NCI-H2107 (cell line): Measurements from ENCODE around the gene GNPTG.

Experiments
- DNase-seq: peaks from one replicate; lab custom pipeline; 2025; lab: John Stamatoyannopoulos, UW

Gene GNPTG

GRCh38 chr16:1333854-1334700 is 17.7 kb upstream of the GNPTG start:
- no peak for DNase-seq

DNA sequence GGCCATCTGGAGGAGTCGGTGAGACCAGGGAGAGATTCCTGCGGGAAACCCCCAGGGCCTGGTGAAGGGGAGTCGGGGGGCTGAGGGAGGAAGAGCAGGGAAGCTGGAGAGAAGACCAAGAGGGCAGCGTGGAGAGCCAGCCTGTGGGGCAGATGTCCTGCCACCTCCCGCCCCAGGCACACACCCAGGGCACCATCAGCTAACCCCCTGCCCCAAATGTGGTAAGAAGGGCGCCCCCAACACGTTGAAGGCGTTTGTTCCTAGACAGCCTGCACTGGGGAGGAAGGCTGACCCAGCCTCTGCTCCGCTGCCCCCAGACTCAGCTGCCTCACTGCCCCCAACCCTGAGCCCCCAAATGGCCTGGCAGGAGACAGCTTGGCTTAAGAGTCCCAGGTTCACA is 17.0 kb upstream of the GNPTG start:
- no peak for DNase-seq

- no peak for DNase-seq
Measured at GRCh38 chr16:1335211-1335971, 16.3 kb upstream of the GNPTG start.

DNA sequence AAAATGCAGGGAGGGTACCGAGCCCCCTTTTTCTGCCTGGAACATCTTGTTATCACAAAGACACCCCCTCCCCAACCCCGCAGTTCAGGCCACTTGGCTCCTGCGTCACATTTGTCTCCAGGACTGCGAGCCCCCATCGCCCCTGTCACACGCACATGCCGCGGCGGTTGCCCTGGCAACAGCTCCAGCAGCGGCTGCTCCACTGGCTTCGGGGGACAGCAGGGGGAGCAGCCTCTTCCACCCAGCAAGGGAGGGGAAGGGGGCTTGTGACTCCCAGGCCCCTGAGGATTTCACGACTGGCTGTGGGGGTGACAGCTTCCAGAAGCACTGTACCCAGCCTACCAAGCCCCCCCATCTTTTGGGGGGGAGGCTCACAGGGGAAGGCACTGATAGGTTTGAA is 15.7 kb upstream of the GNPTG start:
- no peak for DNase-seq

- DNase-seq = no peak
Measured at GRCh38 chr16:1336619-1337018, 15.1 kb upstream of the GNPTG start.

DNA sequence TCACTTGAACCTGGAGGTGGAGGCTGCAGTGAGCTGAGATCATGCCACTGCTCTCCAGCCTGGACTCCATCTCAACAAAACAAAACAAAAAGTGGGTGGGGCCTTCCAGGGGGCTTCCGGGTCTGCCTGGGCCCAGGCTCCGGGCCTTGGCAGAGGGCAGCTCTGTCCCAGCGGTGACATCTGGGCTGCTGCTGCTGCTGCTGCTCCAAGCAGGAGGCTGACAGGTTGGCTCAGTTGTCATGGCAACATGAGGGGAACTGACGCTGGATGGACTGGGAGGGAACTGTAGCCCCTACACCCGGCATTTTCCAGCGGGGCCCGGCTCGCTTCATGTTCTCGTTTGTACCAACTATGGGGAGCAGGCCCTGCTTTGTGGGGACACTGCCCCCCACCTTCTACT is 14.2 kb upstream of the GNPTG start:
- no peak for DNase-seq

GRCh38 chr16:1338119-1338730 is 13.5 kb upstream of the GNPTG start:
- no peak for DNase-seq

DNA sequence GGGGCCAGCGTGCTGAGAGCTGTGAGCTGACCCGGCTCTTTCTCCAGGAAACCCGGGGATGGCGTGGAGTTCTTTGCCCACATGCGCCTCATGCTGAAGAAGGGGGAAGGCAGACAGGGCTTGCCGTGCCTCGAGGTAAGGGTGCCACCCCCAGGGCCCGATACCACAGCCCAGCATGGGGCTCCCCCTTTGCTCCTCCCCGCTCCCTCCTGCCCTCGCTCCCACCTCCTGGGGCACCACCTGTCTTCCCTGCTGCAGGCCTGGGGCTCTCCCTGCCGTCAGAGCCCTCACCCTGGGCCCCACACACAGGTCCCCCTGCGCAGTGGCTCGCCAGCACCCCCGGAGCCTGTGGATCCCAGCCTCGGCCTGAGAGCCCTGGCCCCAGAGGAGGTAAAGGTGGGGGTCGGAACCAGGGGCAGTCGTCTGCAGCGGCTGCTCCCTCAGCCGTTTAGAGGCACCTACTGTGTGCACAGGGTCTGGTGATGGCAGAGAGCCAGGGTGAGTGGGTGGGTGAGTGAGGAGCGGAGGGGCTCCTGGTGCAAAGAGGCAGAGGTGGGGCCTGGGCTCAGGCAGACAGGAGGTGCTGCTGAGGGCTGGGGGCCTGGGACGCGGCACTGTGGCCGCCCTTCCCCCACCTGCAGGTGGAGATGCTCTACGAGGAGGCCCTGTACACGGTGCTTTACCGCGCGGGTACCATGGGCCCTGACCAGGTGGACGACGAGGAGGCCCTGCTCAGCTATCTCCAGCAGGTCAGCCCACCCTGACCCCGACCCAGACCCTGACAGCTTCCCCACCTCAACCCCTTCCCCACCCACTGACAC is 12.7 kb upstream of the GNPTG start:
- DNase-seq = peak; percentile 24

DNA sequence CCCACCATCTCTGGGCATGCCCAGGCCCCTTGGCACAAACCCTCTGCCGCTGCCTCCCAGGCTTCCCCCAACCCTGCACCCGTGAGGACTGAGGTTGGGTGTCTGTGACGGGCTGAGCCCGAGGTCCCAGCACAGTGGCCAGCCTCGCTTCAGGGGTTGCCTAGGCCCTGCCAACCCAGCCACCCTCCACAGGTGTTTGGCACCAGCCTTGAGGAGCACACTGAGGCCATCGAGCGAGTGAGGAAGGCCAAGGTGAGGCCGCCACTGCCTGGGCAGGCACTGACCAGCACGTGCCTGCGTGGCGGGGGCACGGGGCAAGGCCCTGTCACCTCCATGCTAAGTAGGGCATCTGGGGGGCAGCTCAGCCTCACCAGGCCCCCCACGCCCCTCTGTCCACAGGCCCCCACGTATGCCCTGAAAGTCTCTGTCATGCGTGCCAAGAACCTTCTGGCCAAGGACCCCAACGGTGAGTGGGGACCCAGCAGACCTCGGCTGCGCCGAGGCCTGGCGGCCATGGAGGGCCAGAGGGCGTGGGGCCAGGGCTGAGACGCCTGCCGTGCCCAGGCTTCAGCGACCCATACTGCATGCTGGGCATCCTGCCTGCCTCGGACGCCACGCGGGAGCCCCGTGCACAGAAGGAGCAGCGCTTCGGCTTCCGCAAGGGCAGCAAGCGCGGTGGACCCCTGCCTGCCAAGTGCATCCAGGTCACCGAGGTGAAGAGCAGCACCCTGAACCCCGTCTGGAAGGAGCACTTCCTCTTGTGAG is 10.8 kb upstream of the GNPTG start:
- no peak for DNase-seq

DNA sequence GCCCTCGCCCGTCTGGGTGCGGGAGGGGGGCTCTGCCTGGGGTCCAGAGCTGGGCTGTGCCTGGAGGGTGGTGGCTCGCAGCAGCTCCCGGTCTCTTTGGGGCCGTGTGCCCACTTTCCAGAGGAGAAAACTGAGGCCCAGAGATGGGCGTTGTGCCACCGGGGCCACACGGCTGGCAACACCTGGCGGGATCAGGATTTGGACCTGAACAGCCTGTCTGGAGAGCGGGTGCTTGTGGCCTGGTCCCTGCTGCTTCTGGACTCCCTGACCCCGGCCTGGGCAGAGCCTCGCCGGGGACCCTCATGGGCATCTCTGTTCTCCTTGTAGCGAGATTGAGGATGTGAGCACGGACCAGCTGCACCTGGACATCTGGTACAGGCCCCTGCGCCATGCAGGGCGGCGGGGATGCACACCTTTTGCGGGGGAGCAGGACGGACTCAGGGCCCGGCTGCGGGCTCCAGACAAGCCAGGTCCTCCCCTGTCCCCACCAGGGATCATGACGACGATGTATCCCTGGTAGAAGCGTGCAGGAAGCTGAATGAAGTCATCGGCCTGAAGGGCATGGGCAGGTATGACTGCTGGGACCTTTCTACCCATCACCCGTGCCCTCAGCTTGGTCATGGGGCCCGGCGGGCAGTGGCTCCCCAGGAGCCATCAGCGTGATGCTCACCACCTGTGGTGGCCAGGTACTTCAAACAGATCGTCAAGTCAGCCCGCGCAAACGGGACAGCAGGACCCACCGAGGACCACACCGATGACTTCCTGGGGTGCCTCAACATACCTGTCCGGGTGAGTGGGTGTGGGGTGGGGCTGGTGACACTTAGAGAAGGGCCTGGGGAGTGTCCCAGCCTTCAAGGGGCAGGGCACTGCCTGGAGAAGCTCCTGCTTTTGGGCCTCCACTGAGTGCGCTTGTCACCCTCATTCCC is 10.0 kb upstream of the GNPTG start:
- DNase-seq = no peak

DNA sequence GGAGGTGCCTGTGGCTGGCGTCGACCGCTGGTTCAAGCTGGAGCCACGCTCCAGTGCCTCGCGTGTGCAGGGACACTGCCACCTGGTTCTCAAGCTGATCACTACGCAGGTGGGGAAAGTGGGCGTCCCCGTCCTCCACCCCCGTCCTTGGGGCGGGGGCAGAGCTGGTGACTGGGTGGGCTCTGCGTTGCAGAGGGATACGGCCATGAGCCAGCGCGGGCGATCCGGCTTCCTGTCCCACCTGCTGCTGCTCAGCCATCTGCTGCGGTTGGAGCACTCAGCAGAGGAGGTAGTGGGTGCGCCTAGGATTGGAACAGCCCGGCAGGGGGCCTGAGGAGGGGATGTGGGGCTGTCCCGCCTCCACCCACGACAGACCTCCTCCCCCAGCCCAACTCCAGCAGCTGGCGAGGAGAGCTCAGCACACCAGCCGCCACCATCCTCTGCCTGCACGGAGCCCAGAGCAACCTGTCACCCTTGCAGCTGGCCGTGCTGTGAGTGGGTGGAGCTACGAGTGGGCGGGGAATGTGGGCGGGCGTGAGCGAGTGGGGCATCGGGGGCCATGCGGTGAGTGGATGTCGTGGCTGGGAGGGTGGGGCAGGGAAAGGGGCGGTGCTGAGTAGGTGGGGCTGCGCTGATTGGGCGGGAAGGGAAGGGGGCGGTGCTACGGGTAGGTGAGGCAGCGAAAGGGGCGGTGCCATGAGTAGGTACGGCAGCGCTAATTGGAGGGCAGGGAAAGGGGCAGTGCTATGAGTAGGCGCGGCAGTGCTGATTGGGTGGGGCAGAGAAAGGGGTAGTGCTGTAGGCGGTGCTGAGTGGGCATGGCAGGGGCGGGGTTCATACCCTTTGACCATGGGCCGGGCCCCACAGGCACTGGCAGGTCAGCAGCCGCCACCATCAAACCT is 9.0 kb upstream of the GNPTG start:
- peak; percentile 92 for DNase-seq

GRCh38 chr16:1343428-1344242 is 8.1 kb upstream of the GNPTG start:
- no peak for DNase-seq

- DNase-seq = no peak
Measured at GRCh38 chr16:1344499-1344898, 7.2 kb upstream of the GNPTG start.

GRCh38 chr16:1345087-1345486 is 6.6 kb upstream of the GNPTG start:
- no peak for DNase-seq

DNA sequence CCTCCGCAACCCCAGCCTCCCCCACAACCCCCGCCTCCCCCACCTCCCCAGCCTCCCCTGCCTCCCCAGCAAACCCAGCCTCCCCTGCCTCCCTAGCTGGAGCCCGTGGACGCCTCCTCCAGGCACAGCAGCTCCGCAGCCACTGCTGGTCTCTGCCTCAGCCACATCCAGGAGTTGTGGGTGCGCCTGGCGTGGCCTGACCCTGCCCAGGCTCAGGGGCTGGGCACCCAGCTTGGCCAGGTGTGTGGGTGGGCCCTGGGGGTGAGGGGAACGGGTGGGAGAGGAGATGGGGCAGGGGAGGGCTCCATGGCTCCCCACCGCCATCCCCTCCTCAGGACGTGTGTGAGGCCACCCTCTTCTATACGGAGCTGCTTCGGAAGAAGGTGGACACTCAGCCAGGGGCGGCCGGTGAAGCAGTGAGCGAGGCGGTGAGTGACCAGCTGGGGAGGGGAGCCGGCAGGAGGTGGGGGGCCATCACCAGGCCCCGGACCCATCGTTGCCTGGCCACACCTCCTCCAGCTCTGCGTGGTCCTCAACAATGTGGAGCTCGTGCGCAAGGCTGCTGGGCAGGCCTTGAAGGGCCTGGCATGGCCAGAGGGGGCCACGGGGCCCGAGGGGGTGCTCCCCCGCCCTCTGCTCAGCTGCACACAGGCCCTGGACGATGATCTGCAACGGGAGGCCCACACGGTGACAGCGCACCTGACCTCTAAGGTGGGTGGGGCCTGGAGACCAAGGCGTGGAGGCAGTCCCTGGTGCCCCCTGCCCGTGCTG is 5.9 kb upstream of the GNPTG start:
- no peak for DNase-seq

GRCh38 chr16:1346422-1347285 is 5.1 kb upstream of the GNPTG start:
- DNase-seq = no peak
